HG03175 (cell line): ENCODE measurements around the gene CCDC194.
A peak's percentile ranks its signal among the peaks of the same experiment; 100 is the strongest.

Source experiments
- ATAC-seq: cut with Tn5 transposase; IDR thresholded peaks from one replicate; pipeline ENCODE4 v1.9.1; 2021; ENCODE audit warnings: mild to moderate bottlenecking, moderate library complexity; ENCODE audit not compliant: unreplicated experiment

CCDC194 gene

GRCh38 chr19:17406046-17406886, 12.3 kb upstream of the CCDC194 start:
- ATAC-seq: peak; percentile 14

GRCh38 chr19:17405250-17406045, 11.5 kb upstream of the CCDC194 start, which contains the start of gene BST2:
Gene BST2 (minus strand): TSS chr19:17405630. CDS start chr19:17405575, 55 bp downstream.
- peak; percentile 79 for ATAC-seq

DNA sequence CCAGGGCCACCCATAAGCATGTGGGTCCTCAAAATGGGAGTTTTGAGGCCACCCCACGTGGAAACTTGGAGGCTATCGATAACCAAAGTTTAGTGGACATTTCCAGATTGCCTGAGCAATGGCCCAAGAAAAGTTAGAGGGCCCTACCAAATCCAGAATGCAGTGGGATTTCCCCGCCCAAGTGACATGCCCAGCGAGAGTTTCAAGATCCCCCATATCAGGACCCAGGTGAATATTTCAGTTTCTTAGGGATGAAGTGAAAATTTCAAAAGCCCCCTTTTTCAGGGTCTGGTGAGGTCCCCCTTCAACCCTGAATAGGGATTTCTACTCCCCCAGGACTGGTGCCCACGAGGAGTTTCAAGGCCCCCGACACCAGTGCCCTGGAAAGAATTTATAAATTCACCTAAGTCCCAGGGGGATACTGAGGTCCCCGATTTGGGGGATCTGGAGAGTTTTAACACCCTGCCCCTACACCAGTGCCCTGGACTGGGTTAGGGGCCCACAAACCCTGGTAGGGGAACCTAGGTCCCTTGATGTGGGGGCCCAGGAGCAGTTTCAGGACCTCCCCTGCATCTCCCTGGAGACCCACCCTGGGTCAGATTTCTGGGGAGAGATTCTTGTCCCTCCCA, 10.7 kb upstream of the CCDC194 start:
- ATAC-seq: no peak

- ATAC-seq: no peak
Measured at GRCh38 chr19:17404015-17404414, 10.0 kb upstream of the CCDC194 start.

DNA sequence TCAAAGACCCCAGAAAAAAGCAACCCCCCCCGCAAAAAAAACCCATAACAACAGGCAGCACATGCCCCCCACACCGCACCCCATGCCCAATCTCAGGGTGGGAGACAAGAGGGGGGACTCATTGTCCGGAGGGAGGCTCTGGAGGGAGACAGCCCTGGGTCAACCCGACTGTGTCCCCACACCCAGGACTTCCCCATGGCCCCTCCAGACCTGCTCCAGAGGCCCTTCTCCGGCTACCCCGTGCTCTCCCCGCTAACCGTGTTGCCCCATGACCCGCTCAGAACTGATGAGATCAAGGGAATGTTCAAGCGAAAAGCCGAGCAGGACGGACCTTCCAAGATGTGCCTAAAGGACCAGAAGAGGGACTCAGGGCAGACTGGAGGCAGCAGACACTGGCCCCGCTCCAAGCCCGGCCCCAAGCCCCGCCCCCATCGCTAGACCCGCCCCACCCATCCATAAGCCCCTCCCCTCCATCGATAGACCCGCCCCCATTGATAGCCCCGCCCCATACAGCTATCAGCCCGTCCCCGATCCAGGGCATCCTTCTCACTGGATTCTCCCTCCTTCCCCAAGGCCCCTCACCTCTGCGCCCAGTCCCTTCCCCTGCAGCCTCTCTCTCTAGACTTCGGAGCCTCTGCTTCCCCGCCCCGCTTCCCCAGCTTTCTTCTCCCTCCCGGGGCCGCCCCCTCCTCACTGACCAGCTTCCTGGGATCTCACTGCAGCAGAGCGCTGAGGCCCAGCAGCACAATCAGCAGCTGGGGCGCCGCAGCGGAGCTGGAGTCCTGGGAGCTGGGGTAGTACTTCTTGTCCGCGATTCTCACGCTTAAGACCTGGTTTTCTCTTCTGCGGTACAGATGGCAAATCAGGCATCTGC, 9.2 kb upstream of the CCDC194 start:
- ATAC-seq: no peak

GRCh38 chr19:17401628-17402027, 7.6 kb upstream of the CCDC194 start:
- ATAC-seq: no peak

DNA sequence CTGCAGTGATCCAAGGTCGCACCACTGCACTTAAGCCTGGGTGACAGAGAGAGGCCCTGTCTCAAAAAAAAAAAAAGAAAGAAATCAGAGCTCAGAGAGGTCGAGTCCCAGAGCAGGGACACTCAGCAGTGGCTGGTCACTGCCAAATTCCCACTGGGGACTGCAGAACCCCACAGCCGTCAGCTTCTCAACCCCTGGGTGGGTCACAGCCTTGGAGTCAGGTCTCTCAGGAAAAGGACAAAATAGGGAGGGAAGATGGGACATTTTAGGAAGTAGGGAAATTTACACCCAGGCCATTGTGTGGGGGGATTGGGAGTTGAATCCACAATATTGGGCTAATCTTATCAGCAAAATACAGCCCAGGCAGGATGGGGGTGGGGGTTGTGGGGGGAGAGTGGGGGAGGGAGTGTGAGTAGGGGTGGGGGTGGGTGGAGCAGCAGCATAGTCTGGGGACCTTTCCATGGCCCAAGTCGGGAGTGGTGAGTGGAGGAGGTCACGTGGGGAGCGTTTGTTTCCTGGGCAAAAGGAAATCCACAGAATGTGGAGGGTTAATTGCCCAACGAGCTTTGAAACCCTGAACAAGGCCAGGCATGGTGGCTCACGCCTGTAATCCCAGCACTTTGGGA, 5.0 kb upstream of the CCDC194 start:
- ATAC-seq: no peak

- ATAC-seq: no peak
Measured at GRCh38 chr19:17394891-17395415, 957 bp upstream of the CCDC194 start.

GRCh38 chr19:17393002-17393401, 994 bp downstream of the CCDC194 start:
- ATAC-seq: no peak

- ATAC-seq: peak; percentile 23
Measured at GRCh38 chr19:17391371-17392151, 2.4 kb downstream of the CCDC194 start.

DNA sequence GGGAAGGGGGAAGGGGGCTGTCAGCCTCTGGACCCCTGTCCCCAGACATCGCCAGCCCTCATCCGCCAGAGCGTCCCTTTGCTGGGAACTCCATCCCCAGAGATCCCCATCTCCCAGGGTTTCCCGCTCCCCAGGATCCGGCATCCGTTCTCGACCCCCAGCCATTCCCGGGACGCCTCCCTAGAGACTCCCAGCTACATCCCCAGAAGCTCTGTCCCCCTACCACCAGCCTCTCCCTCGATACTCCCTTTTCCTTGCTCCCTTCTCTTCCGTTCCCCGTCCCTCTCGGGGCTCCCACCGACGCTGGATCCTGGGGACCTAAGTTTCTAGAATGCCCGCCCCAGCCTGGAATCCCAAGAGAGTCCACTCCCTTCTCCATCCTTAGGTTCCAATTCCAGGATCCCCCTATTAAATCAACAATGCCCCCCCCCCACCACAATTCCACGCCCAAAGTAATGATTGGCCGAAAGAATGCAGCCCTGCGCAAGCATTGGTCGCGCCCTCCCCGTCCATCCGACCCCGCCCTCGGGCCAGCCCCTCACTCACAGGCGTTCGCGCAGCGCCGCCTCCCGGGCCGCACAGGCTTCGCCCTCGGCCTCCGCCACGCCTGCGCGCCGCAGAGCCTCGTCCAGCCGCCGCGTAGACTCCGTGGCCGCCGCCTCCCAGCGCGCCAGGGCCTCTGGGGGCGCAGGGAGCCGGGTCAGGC, 3.2 kb downstream of the CCDC194 start:
- peak; percentile 94 for ATAC-seq

DNA sequence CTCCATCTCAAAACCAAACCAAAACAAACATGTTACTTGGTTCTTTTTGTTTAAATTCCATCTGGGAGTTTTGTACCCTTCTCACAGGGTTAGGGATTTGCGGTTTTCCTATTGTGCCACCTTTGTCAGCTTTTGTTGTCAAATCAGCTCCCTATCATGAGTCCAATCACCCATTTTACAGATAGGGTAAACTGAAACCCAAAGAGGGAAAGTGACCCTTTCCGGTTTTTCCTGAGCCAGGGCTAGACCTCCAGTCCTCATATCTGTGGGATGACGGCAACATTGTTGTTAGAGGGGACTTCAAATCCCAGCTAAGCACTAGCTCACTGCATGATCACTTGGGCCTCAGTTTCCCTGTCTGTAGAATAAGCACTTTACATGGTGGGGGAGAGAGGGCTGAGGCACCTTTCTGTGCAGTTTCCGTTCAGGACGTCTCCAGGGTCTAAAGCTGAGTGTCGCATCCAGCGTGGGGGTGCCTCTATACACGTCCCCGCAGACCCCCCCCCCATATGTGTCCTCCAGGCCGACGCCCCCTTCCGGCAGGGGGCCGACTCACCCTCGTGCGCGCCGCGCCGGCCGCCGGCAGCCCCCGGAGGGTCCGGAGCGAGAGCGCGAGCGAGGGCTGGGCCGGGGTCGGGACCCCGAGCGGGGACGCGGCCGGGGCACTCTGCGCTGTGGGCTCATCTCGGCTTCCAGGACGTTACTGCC, 3.9 kb downstream of the CCDC194 start:
- ATAC-seq: no peak

DNA sequence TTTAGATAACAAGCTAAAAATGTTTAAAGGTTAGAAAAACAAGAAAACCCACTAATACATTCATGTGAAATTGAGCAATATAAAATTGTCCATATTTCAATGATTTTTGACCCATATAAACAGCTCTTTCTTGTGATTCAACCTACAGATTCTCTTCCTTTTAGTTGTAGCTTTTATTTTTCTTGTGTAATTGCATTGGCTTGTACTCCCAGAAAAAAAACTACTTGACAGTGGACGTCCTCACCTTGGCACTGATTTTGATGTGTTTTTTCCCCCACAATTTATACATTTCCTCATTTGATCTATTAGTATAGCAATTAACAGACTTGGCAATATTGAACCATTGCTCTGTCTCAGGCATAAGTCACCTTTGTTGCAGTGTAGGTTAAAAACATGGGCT, 4.7 kb downstream of the CCDC194 start:
- ATAC-seq: no peak

GRCh38 chr19:17385878-17386611, 8.0 kb downstream of the CCDC194 start:
- ATAC-seq: no peak

DNA sequence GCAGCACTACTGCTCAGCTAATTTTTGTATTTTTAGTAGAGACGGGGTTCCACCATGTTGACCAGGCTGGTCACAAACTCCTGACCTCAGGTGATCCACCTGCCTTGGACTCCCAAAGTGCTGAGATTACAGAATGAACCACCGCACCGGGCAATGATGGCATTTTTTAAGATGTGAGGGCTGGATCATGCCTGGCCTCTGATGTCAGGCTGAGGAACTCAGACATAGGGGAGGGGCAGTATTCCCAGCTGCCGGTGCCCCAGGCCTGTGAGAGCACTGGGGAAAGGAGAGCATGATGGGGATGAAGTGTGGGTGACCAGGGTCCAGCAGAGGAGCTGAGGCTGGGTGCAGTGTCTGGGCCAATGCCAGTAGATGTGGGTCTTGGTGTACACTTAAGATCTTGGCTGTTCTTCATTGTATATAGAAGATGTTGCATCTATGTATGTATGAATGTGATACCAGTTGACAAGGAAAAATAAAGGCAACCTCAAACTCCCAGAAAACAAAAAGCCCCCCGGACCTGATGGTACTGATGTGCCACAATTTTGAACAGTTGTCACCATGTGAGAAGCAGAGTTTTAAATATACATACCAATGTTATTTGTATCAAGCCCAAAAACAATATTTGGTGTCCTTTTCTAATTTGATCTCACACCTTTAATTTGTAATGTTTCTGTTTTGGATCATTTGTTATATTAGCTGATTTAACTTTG, 13.4 kb downstream of the CCDC194 start:
- ATAC-seq: no peak

DNA sequence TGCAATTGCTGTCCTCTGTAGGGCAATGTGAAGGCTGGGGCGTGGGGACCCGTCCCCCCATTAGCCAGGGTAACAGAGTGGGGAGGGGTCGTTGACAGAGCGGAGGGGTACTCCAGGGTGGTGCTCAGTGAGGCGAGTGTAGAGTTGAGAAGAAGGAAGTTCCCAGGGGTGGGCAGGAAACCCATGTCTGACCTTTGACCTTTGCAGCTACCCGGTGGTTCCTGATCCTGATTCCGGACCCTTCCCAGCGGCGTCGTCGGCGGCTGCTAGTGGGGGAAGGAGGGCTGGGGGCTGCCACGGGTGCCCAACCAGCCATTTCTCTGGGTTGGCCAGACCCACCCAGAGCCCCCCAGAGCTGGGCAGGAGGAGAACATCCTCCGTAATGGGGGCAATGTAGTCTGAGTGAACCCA, 14.8 kb downstream of the CCDC194 start:
- ATAC-seq: no peak
